HepG2 (cell line): Measurements from ENCODE around the gene ZNF367. TPM values are rescaled to one million over a fixed set of nuclear protein-coding genes. Genes with fewer than 3 reads are reported as not detected.

Experiments
- ARHGAP35 ChIP-seq: sonication (generic); formaldehyde crosslinking; IDR thresholded peaks from 2 replicates; pipeline ENCODE4 v1.9.0; 2022; ENCODE audit warnings: mild to moderate bottlenecking, inconsistent platforms, moderate library complexity, missing genetic modification reagents, borderline replicate concordance
- ARID2 ChIP-seq: sonication (generic); formaldehyde crosslinking; IDR thresholded peaks from 2 replicates; pipeline ENCODE4 v1.8.1; 2022; ENCODE audit warnings: mild to moderate bottlenecking, missing genetic modification reagents, borderline replicate concordance
- EED ChIP-seq: sonication (generic); formaldehyde crosslinking; IDR thresholded peaks from 2 replicates; pipeline ENCODE4 v1.5.0; 2020; ENCODE audit warnings: mild to moderate bottlenecking, missing genetic modification reagents
- ELF4 ChIP-seq: sonication (generic); formaldehyde crosslinking; IDR thresholded peaks from 2 replicates; pipeline ENCODE4 v1.5.0; 2020; ENCODE audit warnings: missing genetic modification reagents, mild to moderate bottlenecking, moderate library complexity, borderline replicate concordance
- FOXJ3 ChIP-seq: sonication (generic); formaldehyde crosslinking; IDR thresholded peaks from 2 replicates; pipeline ENCODE4 v1.4.0; 2020; ENCODE audit warnings: missing genetic modification reagents, mild to moderate bottlenecking, borderline replicate concordance
- HNRNPL ChIP-seq: fragments of 200-400 bp; formaldehyde crosslinking; IDR thresholded peaks from 2 replicates; pipeline ENCODE4 v1.6.1; 2017; ENCODE audit warnings: mild to moderate bottlenecking, low read depth, low read length
- HOXA3 ChIP-seq: sonication (generic); formaldehyde crosslinking; IDR thresholded peaks from 2 replicates; pipeline ENCODE4 v1.5.0; 2020; ENCODE audit warnings: missing genetic modification reagents
- MIER3 ChIP-seq: IDR thresholded peaks from 2 replicates; pipeline ENCODE4 v1.6.1; 2016; ENCODE audit warnings: missing compliant biosample characterization, borderline replicate concordance
- NFYC ChIP-seq: IDR thresholded peaks from 2 replicates; pipeline ENCODE4 v1.6.1; 2016; ENCODE audit warnings: missing genetic modification reagents, missing compliant biosample characterization
- NR2F6 ChIP-seq, 2 experiments: IDR thresholded peaks; 2 replicates each; pipeline ENCODE4 v1.6.1; 2016; ENCODE audit warnings: antibody characterized with exemption in 1 of 2, mild to moderate bottlenecking in 1 of 2
- TBX2 ChIP-seq: sonication (generic); formaldehyde crosslinking; IDR thresholded peaks from 2 replicates; pipeline ENCODE4 v1.5.0; 2020; ENCODE audit warnings: missing genetic modification reagents, mild to moderate bottlenecking, borderline replicate concordance
- ZFX ChIP-seq: sonication (generic); formaldehyde crosslinking; IDR thresholded peaks from 2 replicates; pipeline ENCODE4 v1.4.0; 2020; ENCODE audit warnings: mild to moderate bottlenecking, low read depth, missing genetic modification reagents, moderate library complexity
- ZKSCAN1 ChIP-seq: fragments of 150-350 bp; IDR thresholded peaks from 2 replicates; pipeline ENCODE4 v1.6.1; 2014; ENCODE audit warnings: low read length
- ZNF274 ChIP-seq: sonication (generic); formaldehyde crosslinking; IDR thresholded peaks from 2 replicates; pipeline ENCODE4 v1.5.1; 2020; ENCODE audit warnings: mild to moderate bottlenecking, missing genetic modification reagents
- ZNF605 ChIP-seq: sonication (generic); formaldehyde crosslinking; IDR thresholded peaks from 2 replicates; pipeline ENCODE4 v1.8.0; 2022; ENCODE audit warnings: mild to moderate bottlenecking, missing genetic modification reagents
- ZNF713 ChIP-seq: sonication (generic); formaldehyde crosslinking; IDR thresholded peaks from 2 replicates; pipeline ENCODE4 v1.4.0; 2020; ENCODE audit warnings: mild to moderate bottlenecking, missing genetic modification reagents
- polyA plus RNA-seq, 8 experiments: library from polyadenylated mRNA; depleted of rRNA in 3 of 8; stranded (reverse) in 7 of 8; unstranded in 1 of 8; fragments of >200 nt; fragmentation: Illumina TruSeq in 4 of 8; extraction: Trizol in 4 of 8; gene quantifications; 2 replicates each; pipeline versions ENCODE4 v1.2.1 to v1.2.3, GENCODE V29; 2011 to 2016; ENCODE audit warnings: low read depth in 4 of 8, missing spikeins in 1 of 8, mixed read lengths in 1 of 8; ENCODE audit not compliant: insufficient read depth in 1 of 8
- total RNA-seq, 5 experiments: library from RNA; depleted of rRNA; stranded (reverse); fragments of >200 nt; fragmentation: Illumina TruSeq; extraction: Trizol; gene quantifications; 2 replicates each; pipeline ENCODE4 v1.2.3, GENCODE V29; 2016; ENCODE audit warnings: low read depth in 1 of 5

ZNF367 gene
- total and polyA plus RNA-seq, 2 of the 13 experiments (the other 11 are each of a cell fraction or from before 2014, with no cell fraction given) = 2.9 to 7.7 TPM

GRCh38 chr9:96423322-96423984, 5.3 kb upstream of the ZNF367 start (continued):
- no peak for TF ChIP-seq EED
- TF ChIP-seq ARHGAP35 = no peak
- no peak for TF ChIP-seq ARID2 (CRISPR knock-in tag)
- TF ChIP-seq ZFX (CRISPR knock-in tag) = 0 out of 2 replicates have a peak, but pooled peaks have one; percentile 38
- TF ChIP-seq ELF4 (CRISPR knock-in tag) = no peak
- peak; percentile 22; the same call in 1 of the 2 replicates for TF ChIP-seq NFYC (CRISPR knock-in tag)
- no peak for TF ChIP-seq NR2F6 (IDR thresholded peaks at IDR 0.05)
- no peak for TF ChIP-seq NR2F6 (CRISPR knock-in tag; IDR thresholded peaks at IDR 0.05)
- TF ChIP-seq ZKSCAN1 = no peak
- TF ChIP-seq ZNF605 (CRISPR knock-in tag) = 0 out of 2 replicates have a peak, but pooled peaks have one; percentile 54
- no peak for TF ChIP-seq HNRNPL
- no peak for TF ChIP-seq ZNF713 (CRISPR knock-in tag)
- TF ChIP-seq TBX2 (CRISPR knock-in tag) = peak; percentile 55; the same call in 1 of the 2 replicates
- TF ChIP-seq FOXJ3 = no peak
- no peak for TF ChIP-seq MIER3 (CRISPR knock-in tag)
- TF ChIP-seq ZNF274 (CRISPR knock-in tag) = peak; percentile 36; the same call in 1 of the 2 replicates
- no peak for TF ChIP-seq HOXA3 (CRISPR knock-in tag)
